K562 (cell line): ENCODE measurements around the gene ZP1. TPM values are rescaled to one million over a fixed set of nuclear protein-coding genes. Genes with fewer than 3 reads are reported as not detected.

Experiments used
- AFF1 ChIP-seq, 2 experiments: fragments of 450-650 bp; IDR thresholded peaks; 2 replicates each; pipeline ENCODE4 v1.6.1; 2018; ENCODE audit warnings: mild to moderate bottlenecking in 2 of 2, low read depth in 1 of 2; ENCODE audit not compliant: partially characterized antibody in 2 of 2
- CHD7 ChIP-seq: fragments of 200-600 bp; sonication (generic); IDR thresholded peaks from one replicate; pipeline ENCODE4 v1.6.1; 2012; ENCODE audit warnings: mild to moderate bottlenecking, low read depth, low read length, inconsistent platforms
- FOXK2 ChIP-seq, 2 experiments: fragments of 450-650 bp; IDR thresholded peaks in 1 of 2; conservative IDR thresholded peaks in 1 of 2; 2 replicates each; pipeline ENCODE4 v1.6.1; 2016; ENCODE audit warnings: low read depth in 2 of 2, mild to moderate bottlenecking in 1 of 2
- MAX ChIP-seq: sonication (generic); formaldehyde crosslinking; IDR thresholded peaks from 2 replicates; pipeline ENCODE4 v1.9.0; 2022; ENCODE audit warnings: mild to moderate bottlenecking, missing genetic modification reagents
- NONO ChIP-seq, 2 experiments: fragments of 200-400 bp in 1 of 2; fragments of 450-650 bp in 1 of 2; formaldehyde crosslinking in 1 of 2; IDR thresholded peaks; 2 replicates each; pipeline ENCODE4 v1.6.1; 2017; ENCODE audit warnings: low read depth in 2 of 2, mild to moderate bottlenecking in 2 of 2, moderate library complexity in 2 of 2, low read length in 1 of 2
- RAD51 ChIP-seq: fragments of 450-650 bp; IDR thresholded peaks from 2 replicates; pipeline ENCODE4 v1.7.1; 2016; ENCODE audit warnings: low read depth, mild to moderate bottlenecking, borderline replicate concordance
- RBFOX2 ChIP-seq: fragments of 200-400 bp; formaldehyde crosslinking; IDR thresholded peaks from 2 replicates; pipeline ENCODE4 v1.6.1; 2017; ENCODE audit warnings: low read depth, mild to moderate bottlenecking, low read length, moderate library complexity
- TBP ChIP-seq: optimal IDR thresholded peaks from 2 replicates; pipeline ENCODE3; 2011; ENCODE audit warnings: low read depth, low read length, improper control_type of control experiment
- TCF7L2 ChIP-seq: fragments of 150-350 bp; IDR thresholded peaks from 2 replicates; pipeline ENCODE4 v1.6.1; 2016; ENCODE audit warnings: low read depth, mild to moderate bottlenecking, low read length, moderate library complexity
- ZBTB1 ChIP-seq: sonication (generic); formaldehyde crosslinking; IDR thresholded peaks from 2 replicates; pipeline ENCODE4 v1.8.1; 2023; ENCODE audit warnings: missing genetic modification reagents, low read depth, mild to moderate bottlenecking, borderline replicate concordance
- polyA plus RNA-seq, 8 experiments: library from polyadenylated mRNA; depleted of rRNA in 4 of 8; stranded (reverse) in 5 of 8; unstranded in 3 of 8; fragments of >200 nt; fragmentation: Nextera tagmentation in 2 of 8; fragmentation: Illumina TruSeq in 1 of 8; extraction: Ambion mirVana in 2 of 8; extraction: Trizol in 1 of 8; gene quantifications; 2 replicates each; pipeline versions ENCODE4 v1.2.1 to v1.2.3, GENCODE V29; 2011 to 2014; ENCODE audit warnings: inconsistent platforms in 1 of 8, missing spikeins in 1 of 8
- total RNA-seq, 7 experiments: library from RNA; depleted of rRNA in 6 of 7; stranded (reverse); fragments of >200 nt in 6 of 7; fragmentation: Illumina TruSeq in 2 of 7; extraction: Trizol in 2 of 7; gene quantifications; 2 replicates each; pipeline versions ENCODE4 v1.2.1 to v1.2.3, GENCODE V29; 2011 to 2021; ENCODE audit warnings: low replicate concordance in 1 of 7

Gene ZP1
- total and polyA plus RNA-seq, 9 of the 15 experiments (the other 6 are each of a cell fraction or from before 2014, with no cell fraction given), result 0.11 to 0.15 TPM; not detected in 7

GRCh38 chr11:60841797-60842667, 25.3 kb upstream of the ZP1 start, which contains the start of gene CCDC86 (continued):
- TF ChIP-seq NONO (IDR thresholded peaks at IDR 0.05; ENCODE audit: low read depth in 2 of 2, low read length in 1 of 2) (no peak), RBFOX2 (peak; percentile 79), AFF1 (IDR thresholded peaks at IDR 0.05; ENCODE audit: low read depth in 1 of 2, partially characterized antibody in 2 of 2) (peak in 1 of 2 experiments; percentile 47), TCF7L2 (no peak), ZBTB1 (no peak), FOXK2 (conservative IDR thresholded peaks at IDR 0.05 in 1 of 2, IDR thresholded peaks at IDR 0.05 in 1 of 2; ENCODE audit: low read depth in 2 of 2) (peak; percentile 97 to 99), MAX (CRISPR knock-in tag) (peak; percentile 100), TBP (peak; percentile 59), RAD51 (peak; percentile 33; the same call in 1 of the 2 replicates), CHD7 (no peak)
